Neural progenitor cell (in vitro differentiated cells): ENCODE results near the gene DSTN. TPM values are rescaled to one million over a fixed set of nuclear protein-coding genes. Genes with fewer than 3 reads are reported as not detected.

ENCODE experiments used
- DNase-seq: peaks from one replicate; pipeline ENCODE4 v3.0.0-alpha.2; 2016; ENCODE audit warnings: low spot score
- H2AFZ ChIP-seq: fragments of 200-600 bp; sonication (generic); replicated peaks from 2 replicates; pipeline ENCODE4 v1.6.1; 2016; ENCODE audit warnings: antibody characterized with exemption
- H3F3A ChIP-seq: fragments of 200-600 bp; sonication (generic); 2 replicates; pipeline ENCODE4 v1.6.1; 2016; ENCODE audit warnings: antibody characterized with exemption, low read depth
- H3K27ac ChIP-seq: fragments of 200-600 bp; sonication (generic); 2 replicates; pipeline ENCODE4 v1.5.1; 2016; ENCODE audit warnings: mild to moderate bottlenecking
- H3K27me3 ChIP-seq: fragments of 200-600 bp; sonication (generic); 2 replicates; pipeline ENCODE4 v1.6.1; 2016; ENCODE audit warnings: mild to moderate bottlenecking, moderate library complexity
- H3K36me3 ChIP-seq: fragments of 200-600 bp; sonication (generic); 2 replicates; pipeline ENCODE4 v1.5.1; 2016
- H3K4me1 ChIP-seq: fragments of 200-600 bp; sonication (generic); 2 replicates; pipeline ENCODE4 v1.6.1; 2016; ENCODE audit warnings: mixed run types
- H3K4me2 ChIP-seq: fragments of 200-600 bp; sonication (generic); 2 replicates; pipeline ENCODE4 v1.6.1; 2016
- H3K4me3 ChIP-seq: fragments of 200-600 bp; sonication (generic); 2 replicates; pipeline ENCODE4 v1.5.1; 2016
- H3K79me2 ChIP-seq: fragments of 200-600 bp; sonication (generic); 2 replicates; pipeline ENCODE4 v1.6.1; 2016; ENCODE audit warnings: low read depth
- H3K9ac ChIP-seq: fragments of 200-600 bp; sonication (generic); 2 replicates; pipeline ENCODE4 v1.6.1; 2016
- H3K9me3 ChIP-seq: fragments of 200-600 bp; sonication (generic); 2 replicates; pipeline ENCODE4 v1.5.1; 2016; ENCODE audit warnings: low read depth
- H4K20me1 ChIP-seq: fragments of 200-600 bp; sonication (generic); 2 replicates; pipeline ENCODE4 v1.6.1; 2016; ENCODE audit warnings: low read depth
- H3K27ac Mint-ChIP-seq: 3 replicates; pipeline ENCODE4 v1.8.0; 2021; ENCODE audit warnings: mixed read lengths
- H3K27me3 Mint-ChIP-seq: 2 replicates; pipeline ENCODE4 v1.8.0; 2022; ENCODE audit warnings: low read depth, mild to moderate bottlenecking, inconsistent platforms, moderate library complexity, mixed read lengths; ENCODE audit not compliant: insufficient read depth
- H3K36me3 Mint-ChIP-seq: 3 replicates; pipeline ENCODE4 v1.8.0; 2021; ENCODE audit warnings: mixed read lengths
- H3K4me1 Mint-ChIP-seq: 3 replicates; pipeline ENCODE4 v1.8.0; 2021; ENCODE audit warnings: mixed read lengths
- H3K4me3 Mint-ChIP-seq: 3 replicates; pipeline ENCODE4 v1.8.0; 2021; ENCODE audit warnings: mild to moderate bottlenecking, moderate library complexity, mixed read lengths
- H3K9me3 Mint-ChIP-seq: 3 replicates; pipeline ENCODE4 v1.8.0; 2020; ENCODE audit warnings: mixed read lengths
- CTCF ChIP-seq: fragments of 200-600 bp; sonication (generic); IDR thresholded peaks from 2 replicates; pipeline ENCODE4 v1.5.1; 2017; ENCODE audit warnings: antibody characterized with exemption, mild to moderate bottlenecking
- EZH2 ChIP-seq: fragments of 200-600 bp; sonication (generic); IDR thresholded peaks from 2 replicates; pipeline ENCODE4 v1.6.1; 2017; ENCODE audit warnings: antibody characterized with exemption, mild to moderate bottlenecking, moderate library complexity
- EZH2phosphoT487 ChIP-seq: fragments of 200-600 bp; sonication (generic); IDR thresholded peaks from 2 replicates; pipeline ENCODE4 v1.6.1; 2017; ENCODE audit warnings: antibody characterized with exemption
- total RNA-seq: library from RNA; depleted of rRNA; stranded (reverse); fragments of >200 nt; gene quantifications from 2 replicates; pipeline ENCODE4 v1.2.3, GENCODE V29; 2015; ENCODE audit warnings: low replicate concordance

Gene DSTN
- total RNA-seq, 1 donor from 2014 or later, result 158 TPM

DNA sequence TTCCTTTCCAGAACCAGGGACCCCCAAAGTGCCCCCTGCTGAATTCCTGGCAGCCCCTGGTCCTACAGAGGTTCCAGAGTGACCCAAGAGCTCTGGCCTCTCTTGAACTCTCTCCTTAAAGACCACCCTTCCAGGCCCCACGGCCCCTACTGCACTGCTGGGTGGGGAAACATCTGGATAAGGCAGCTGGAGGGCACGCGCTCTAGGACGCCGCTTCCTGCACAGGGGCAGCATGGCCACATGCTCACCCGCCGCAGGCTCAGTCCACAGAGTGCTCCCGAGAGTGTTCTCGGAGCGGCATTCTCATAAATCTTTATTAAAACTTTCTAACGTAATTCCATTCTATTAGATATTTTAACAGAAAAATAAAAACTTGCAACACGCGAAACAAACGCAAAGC lies 75.1 kb downstream of the DSTN start:
- Histone ChIP-seq H3K27me3 (no peaks in the 10 kb centered on the region), H3K4me3 (no peak overlapping the region), H3K4me1 (peaks cover 29% of the 10 kb centered on the region), H3K27ac (no peak overlapping the region), H3K9me3 (no peaks in the 10 kb centered on the region), H4K20me1 (peaks cover 85% of the 10 kb centered on the region), H2AFZ (no peak overlapping the region), H3K79me2 (peaks cover 30% of the 10 kb centered on the region), H3F3A (peaks cover 13% of the 10 kb centered on the region), H3K36me3 (no peaks in the 10 kb centered on the region), H3K9ac (no peak overlapping the region), H3K4me2 (no peak overlapping the region)
- H3K27ac Mint-ChIP-seq, result no peak overlapping the region
- no peaks in the 10 kb centered on the region for H3K9me3 Mint-ChIP-seq
- H3K27me3 Mint-ChIP-seq, result peaks cover 8% of the 10 kb centered on the region
- TF ChIP-seq EZH2 (no peak), EZH2phosphoT487 (no peak), CTCF (no peak)
- no peak overlapping the region for H3K4me3 Mint-ChIP-seq
- H3K4me1 Mint-ChIP-seq, result peaks cover 55% of the 10 kb centered on the region
- no peaks in the 10 kb centered on the region for H3K36me3 Mint-ChIP-seq
- no peak for DNase-seq

DNA sequence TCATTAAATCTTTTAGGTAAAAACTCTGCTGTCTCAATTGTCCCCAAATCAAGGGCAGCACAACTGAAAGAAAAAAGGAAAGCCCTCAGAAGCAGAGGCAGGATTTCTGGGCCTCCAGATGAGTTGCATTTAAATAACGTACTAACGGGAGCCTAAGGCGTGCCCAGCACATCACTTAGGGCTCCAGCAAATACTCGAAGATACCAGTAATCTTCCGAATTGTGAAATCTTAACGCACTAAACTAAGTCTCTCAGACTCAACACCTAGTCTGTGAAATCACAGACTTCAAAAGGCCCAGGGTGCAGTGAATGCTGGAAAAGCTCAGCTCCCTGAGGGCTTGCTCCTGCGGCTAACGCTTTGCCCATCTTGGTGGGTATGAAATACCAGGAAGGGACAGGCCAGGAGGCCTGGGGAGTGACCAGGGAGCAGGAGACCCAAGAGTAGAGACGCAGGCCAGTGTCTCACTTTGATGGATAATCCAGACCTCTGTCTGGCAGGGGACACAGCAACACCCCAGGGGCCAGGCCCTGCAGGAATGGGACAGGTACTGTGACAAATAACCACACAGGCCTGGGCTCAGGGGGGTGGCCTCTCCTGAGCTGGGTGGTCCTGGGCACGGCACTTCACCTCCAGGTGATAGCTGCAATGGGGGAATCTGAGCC lies 75.8 kb downstream of the DSTN start:
- no peak overlapping the region for H3K4me2 ChIP-seq
- no peak overlapping the region for H3K4me3 ChIP-seq
- no peaks in the 10 kb centered on the region for H3K27me3 ChIP-seq
- H3K4me1 Mint-ChIP-seq, result peaks cover 58% of the 10 kb centered on the region
- no peak for DNase-seq
- no peak overlapping the region for H3K4me3 Mint-ChIP-seq
- peaks cover 91% of the 10 kb centered on the region for H4K20me1 ChIP-seq
- no peaks in the 10 kb centered on the region for H3K9me3 ChIP-seq
- peaks cover 29% of the 10 kb centered on the region for H3K4me1 ChIP-seq
- H3F3A ChIP-seq, result peaks cover 13% of the 10 kb centered on the region
- H3K36me3 Mint-ChIP-seq, result no peaks in the 10 kb centered on the region
- H3K36me3 ChIP-seq, result no peaks in the 10 kb centered on the region
- TF ChIP-seq EZH2phosphoT487 (no peak), EZH2 (no peak)
- no peak overlapping the region for H2AFZ ChIP-seq
- H3K27ac ChIP-seq, result no peak overlapping the region
- H3K27me3 Mint-ChIP-seq, result peaks cover 8% of the 10 kb centered on the region
- H3K9ac ChIP-seq, result no peak overlapping the region
- H3K27ac Mint-ChIP-seq, result no peak overlapping the region
- peaks cover 30% of the 10 kb centered on the region for H3K79me2 ChIP-seq
- no peaks in the 10 kb centered on the region for H3K9me3 Mint-ChIP-seq

DNA sequence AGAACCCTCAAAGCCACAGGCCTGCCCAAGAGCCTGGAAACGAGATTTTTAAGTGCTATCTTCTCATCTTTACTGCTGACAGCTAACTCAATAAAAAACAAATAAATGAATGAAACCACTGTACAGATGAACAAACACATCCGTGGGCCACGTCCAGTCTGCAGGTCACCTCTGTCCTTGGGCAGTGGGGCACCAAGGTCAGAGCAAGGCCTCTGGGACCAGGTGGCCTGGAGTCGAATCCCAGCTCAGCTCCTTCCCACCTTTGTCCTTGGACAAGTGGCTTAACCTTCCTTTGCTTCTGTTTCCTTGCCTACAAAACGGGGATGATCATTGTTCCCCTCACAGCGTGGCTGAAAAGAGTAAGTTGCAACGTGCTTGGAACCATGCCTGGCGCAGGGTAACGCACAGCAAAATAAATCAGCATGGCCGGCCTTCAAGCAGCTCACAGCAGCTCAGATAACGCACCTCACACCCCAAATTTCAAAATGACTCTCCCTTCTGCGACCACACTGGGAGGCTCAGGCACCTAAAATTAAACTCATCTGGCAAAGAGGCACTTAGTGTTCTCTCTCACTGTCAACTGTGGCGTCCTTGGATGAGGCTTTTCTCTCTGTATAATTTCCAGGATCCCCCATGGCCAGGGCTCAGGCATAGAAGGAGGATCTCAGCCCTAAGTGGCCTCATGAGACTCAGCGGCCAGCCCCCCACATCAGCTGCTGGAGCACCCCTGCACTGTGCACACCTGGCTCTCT lies 76.5 kb downstream of the DSTN start:
- H2AFZ ChIP-seq, result no peak overlapping the region
- Mint-ChIP-seq H3K4me1 (peaks cover 61% of the 10 kb centered on the region), H3K4me3 (peak overlapping the region; percentile 48), H3K27ac (no peak overlapping the region), H3K9me3 (no peaks in the 10 kb centered on the region), H3K36me3 (peaks cover 2% of the 10 kb centered on the region), H3K27me3 (peaks cover 8% of the 10 kb centered on the region)
- peaks cover 13% of the 10 kb centered on the region for H3F3A ChIP-seq
- H3K79me2 ChIP-seq, result peaks cover 30% of the 10 kb centered on the region
- no peak overlapping the region for H3K9ac ChIP-seq
- H3K4me1 ChIP-seq, result peaks cover 29% of the 10 kb centered on the region
- H3K36me3 ChIP-seq, result no peaks in the 10 kb centered on the region
- H3K27me3 ChIP-seq, result no peaks in the 10 kb centered on the region
- H4K20me1 ChIP-seq, result peaks cover 93% of the 10 kb centered on the region
- DNase-seq, result no peak
- no peak for TF ChIP-seq EZH2
- TF ChIP-seq CTCF, result no peak
- TF ChIP-seq EZH2phosphoT487, result no peak
- peak overlapping the region; percentile 22 for H3K4me2 ChIP-seq
- no peak overlapping the region for H3K27ac ChIP-seq
- H3K4me3 ChIP-seq, result no peak overlapping the region
- H3K9me3 ChIP-seq, result no peaks in the 10 kb centered on the region

GRCh38 chr20:17646961-17647301 lies 77.1 kb downstream of the DSTN start:
- Histone ChIP-seq H3K79me2 (peaks cover 30% of the 10 kb centered on the region), H3K9me3 (no peaks in the 10 kb centered on the region), H3K27ac (no peak overlapping the region), H3F3A (peaks cover 13% of the 10 kb centered on the region), H3K4me2 (peak overlapping the region; percentile 22), H3K4me1 (peaks cover 29% of the 10 kb centered on the region), H3K36me3 (no peaks in the 10 kb centered on the region), H2AFZ (no peak overlapping the region), H3K27me3 (no peaks in the 10 kb centered on the region), H3K4me3 (no peak overlapping the region), H3K9ac (no peak overlapping the region), H4K20me1 (peaks cover 89% of the 10 kb centered on the region)
- peaks cover 61% of the 10 kb centered on the region for H3K4me1 Mint-ChIP-seq
- TF ChIP-seq CTCF (no peak), EZH2phosphoT487 (no peak), EZH2 (no peak)
- H3K9me3 Mint-ChIP-seq, result no peaks in the 10 kb centered on the region
- DNase-seq, result peak; percentile 33
- peaks cover 9% of the 10 kb centered on the region for H3K27me3 Mint-ChIP-seq
- no peak overlapping the region for H3K27ac Mint-ChIP-seq
- H3K36me3 Mint-ChIP-seq, result peaks cover 2% of the 10 kb centered on the region
- H3K4me3 Mint-ChIP-seq, result no peak overlapping the region
